Epithelial cell of proximal tubule (primary cell): ENCODE measurements around the gene TSPAN13. TPM values are rescaled to one million over a fixed set of nuclear protein-coding genes. Genes with fewer than 3 reads are reported as not detected.
"Not testable (repeated sequence)": the region's sequence is repeated elsewhere in the genome, so short reads cannot be mapped to it uniquely, and the experiment has no call there.

Source experiments
- DNase-seq: peaks from one replicate; pipeline ENCODE4 v3.0.0-alpha.2; 2011; ENCODE audit warnings: low read depth
- H3K4me3 ChIP-seq: 2 replicates; pipeline ENCODE4 v1.5.1; 2011; ENCODE audit warnings: low read depth, mild to moderate bottlenecking, low read length
- CTCF ChIP-seq: conservative IDR thresholded peaks from 2 replicates; pipeline ENCODE4 v1.5.1; 2012; ENCODE audit warnings: low read depth, mild to moderate bottlenecking, low read length
- total RNA-seq: library from RNA; depleted of rRNA; stranded (reverse); fragments of >200 nt; gene quantifications from 2 replicates; pipeline ENCODE4 v1.2.3, GENCODE V29; 2015

The TSPAN13 gene
- total RNA-seq, 1 donor from 2014 or later: 25.8 TPM

- TF ChIP-seq CTCF: no peak
- no peak overlapping the region for H3K4me3 ChIP-seq
- no peak for DNase-seq
Measured at GRCh38 chr7:16758036-16758435, 4.5 kb downstream of the TSPAN13 start.

GRCh38 chr7:16758631-16759611 is 5.4 kb downstream of the TSPAN13 start:
- TF ChIP-seq CTCF: no peak
- no peak for DNase-seq
- no peak overlapping the region for H3K4me3 ChIP-seq

GRCh38 chr7:16759840-16760239 is 6.3 kb downstream of the TSPAN13 start:
- no peak for TF ChIP-seq CTCF
- no peak for DNase-seq
- H3K4me3 ChIP-seq: no peak overlapping the region

GRCh38 chr7:16762177-16762576 is 8.6 kb downstream of the TSPAN13 start:
- no peak for TF ChIP-seq CTCF
- no peak for DNase-seq
- H3K4me3 ChIP-seq: no peak overlapping the region

GRCh38 chr7:16764942-16765341 is 11.4 kb downstream of the TSPAN13 start:
- TF ChIP-seq CTCF: no peak
- no peak overlapping the region for H3K4me3 ChIP-seq
- DNase-seq: no peak

GRCh38 chr7:16765436-16765859 is 11.9 kb downstream of the TSPAN13 start:
- H3K4me3 ChIP-seq: no peak overlapping the region
- no peak for TF ChIP-seq CTCF
- DNase-seq: no peak

GRCh38 chr7:16769994-16770393 is 16.4 kb downstream of the TSPAN13 start:
- not testable (repeated sequence) for DNase-seq, H3K4me3 ChIP-seq
